Islet of Langerhans (tissue), 1 donor: ENCODE data around the gene SPTBN4.
"Not testable (repeated sequence)": the region's sequence is repeated elsewhere in the genome, so short reads cannot be mapped to it uniquely, and the experiment has no call there.

Experiments used
- FAIRE-seq: peaks from one replicate; lab custom pipeline; 2011; peaks lifted over from hg19 to GRCh38; lab: Jason Lieb, UNC

The SPTBN4 gene

GRCh38 chr19:40466985-40467734, at the start of gene SPTBN4:
SPTBN4 (plus strand) TSS chr19:40467001; CDS start chr19:40472622, 5,621 bp downstream.
- no peak for FAIRE-seq

- FAIRE-seq = no peak
Observed at GRCh38 chr19:40417643-40417981, 49.2 kb upstream of the SPTBN4 start.

GRCh38 chr19:40418040-40418439, 48.8 kb upstream of the SPTBN4 start:
- no peak for FAIRE-seq

- no peak for FAIRE-seq
Observed at GRCh38 chr19:40419066-40419612, 47.7 kb upstream of the SPTBN4 start.

GRCh38 chr19:40419780-40420179, 47.0 kb upstream of the SPTBN4 start:
- no peak for FAIRE-seq

GRCh38 chr19:40420451-40420765, 46.4 kb upstream of the SPTBN4 start:
- FAIRE-seq = no peak

GRCh38 chr19:40420766-40421765, 45.7 kb upstream of the SPTBN4 start:
- FAIRE-seq = no peak

- FAIRE-seq = no peak
Observed at GRCh38 chr19:40421993-40422747, 44.6 kb upstream of the SPTBN4 start.

GRCh38 chr19:40422748-40423566, 43.8 kb upstream of the SPTBN4 start:
- no peak for FAIRE-seq

GRCh38 chr19:40423938-40424337, 42.9 kb upstream of the SPTBN4 start:
- FAIRE-seq = no peak

GRCh38 chr19:40424637-40425449, 42.0 kb upstream of the SPTBN4 start:
- no peak for FAIRE-seq

- FAIRE-seq = no peak
Observed at GRCh38 chr19:40425450-40426287, 41.1 kb upstream of the SPTBN4 start, which contains the start of gene SERTAD1. SERTAD1 (minus strand) TSS chr19:40425992; CDS start chr19:40423546, 2,446 bp downstream.

- not testable (repeated sequence) for FAIRE-seq
Observed at GRCh38 chr19:40428197-40428596, 38.6 kb upstream of the SPTBN4 start.

- FAIRE-seq = not testable (repeated sequence)
Observed at GRCh38 chr19:40430242-40430641, 36.6 kb upstream of the SPTBN4 start.

GRCh38 chr19:40431698-40432097, 35.1 kb upstream of the SPTBN4 start:
- no peak for FAIRE-seq

GRCh38 chr19:40432760-40433159, 34.0 kb upstream of the SPTBN4 start:
- not testable (repeated sequence) for FAIRE-seq

- FAIRE-seq = no peak
Observed at GRCh38 chr19:40433391-40434216, 33.2 kb upstream of the SPTBN4 start.

GRCh38 chr19:40438284-40438683, 28.5 kb upstream of the SPTBN4 start:
- no peak for FAIRE-seq
